GM21515 (cell line): Measurements from ENCODE around the gene PEX10.

Experiments
- ATAC-seq: cut with Tn5 transposase; IDR thresholded peaks from one replicate; pipeline ENCODE4 v1.9.1; 2021; ENCODE audit not compliant: unreplicated experiment

The PEX10 gene

DNA sequence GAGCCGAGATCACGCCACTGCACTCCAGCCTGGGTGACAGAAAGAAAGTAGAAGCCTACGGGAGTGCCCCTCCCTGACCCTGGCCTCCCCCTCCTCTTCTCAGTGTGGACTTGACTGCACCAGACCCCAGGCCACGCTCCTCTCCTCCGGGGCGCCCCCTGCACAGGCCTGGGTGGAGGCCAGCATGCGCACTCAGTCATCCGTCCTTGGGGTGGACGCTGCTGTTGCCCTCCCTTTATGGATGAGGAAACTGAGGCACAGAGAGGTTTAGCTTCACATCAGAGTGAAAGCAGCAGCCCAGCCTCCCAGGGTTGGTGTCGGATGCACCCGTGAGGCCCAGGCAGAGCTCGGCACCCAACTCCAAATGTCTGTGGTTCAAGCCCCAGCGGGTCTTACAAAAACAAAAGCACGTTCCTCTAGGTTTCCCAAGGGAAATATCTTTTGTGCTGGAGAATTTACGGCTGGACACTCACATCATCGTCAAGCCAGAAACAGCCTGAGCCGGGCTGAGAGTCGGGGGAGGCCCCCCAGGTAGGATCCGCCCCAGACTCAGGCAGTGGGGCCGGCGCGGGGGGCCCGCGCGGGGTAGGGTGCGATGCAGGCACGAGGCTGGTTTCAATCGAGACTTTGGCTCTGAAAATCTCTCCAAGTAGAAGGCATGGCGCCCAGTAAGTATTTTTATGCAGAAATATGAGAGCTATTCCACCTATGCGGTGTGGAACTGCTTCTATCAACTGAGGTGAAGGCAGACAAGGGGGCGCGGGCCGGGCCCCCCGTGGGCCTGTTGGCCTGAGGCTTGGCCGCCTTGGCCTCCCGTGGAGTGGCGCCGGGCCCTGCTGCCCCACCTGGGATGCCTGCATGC, 57.6 kb downstream of the PEX10 start:
- ATAC-seq: no peak
